COLO668 (cell line): ENCODE measurements around the gene ELMOD3.
"Not testable (repeated sequence)": the region's sequence is repeated elsewhere in the genome, so short reads cannot be mapped to it uniquely, and the experiment has no call there.

ENCODE experiments used
- DNase-seq: peaks from one replicate; lab custom pipeline; 2025; ENCODE audit not compliant: unreplicated experiment; lab: John Stamatoyannopoulos, UW

The ELMOD3 gene

GRCh38 chr2:85354286-85355072 lies at the start of gene ELMOD3, which contains the start of gene RETSAT:
ELMOD3 (plus strand) TSS chr2:85354769; CDS start chr2:85357199, 2,430 bp downstream.
RETSAT (minus strand) TSS chr2:85354528; CDS start chr2:85354507, 21 bp downstream.
- DNase-seq = peak; percentile 97

- DNase-seq = no peak
These were observed 47.1 kb upstream of the ELMOD3 start for GRCh38 chr2:85307527-85307897.

GRCh38 chr2:85308201-85308600 lies 46.4 kb upstream of the ELMOD3 start:
- no peak for DNase-seq

- DNase-seq = peak; percentile 45
These were observed 45.5 kb upstream of the ELMOD3 start for GRCh38 chr2:85308896-85309555.

GRCh38 chr2:85309699-85310321 lies 44.8 kb upstream of the ELMOD3 start:
- no peak for DNase-seq

GRCh38 chr2:85310330-85310729 lies 44.2 kb upstream of the ELMOD3 start:
- DNase-seq = no peak

- DNase-seq = no peak
These were observed 42.2 kb upstream of the ELMOD3 start for GRCh38 chr2:85312404-85312803.

GRCh38 chr2:85314884-85315242 lies 39.7 kb upstream of the ELMOD3 start:
- no peak for DNase-seq

GRCh38 chr2:85315921-85316320 lies 38.6 kb upstream of the ELMOD3 start:
- DNase-seq = not testable (repeated sequence)

GRCh38 chr2:85318222-85319074 lies 36.1 kb upstream of the ELMOD3 start:
- peak; percentile 13 for DNase-seq

GRCh38 chr2:85319796-85320195 lies 34.8 kb upstream of the ELMOD3 start:
- no peak for DNase-seq

GRCh38 chr2:85323351-85323987 lies 31.1 kb upstream of the ELMOD3 start:
- DNase-seq = no peak

- not testable (repeated sequence) for DNase-seq
These were observed 30.6 kb upstream of the ELMOD3 start for GRCh38 chr2:85323988-85324367.

- DNase-seq = no peak
These were observed 29.7 kb upstream of the ELMOD3 start for GRCh38 chr2:85324639-85325465.

GRCh38 chr2:85325466-85325811 lies 29.1 kb upstream of the ELMOD3 start:
- DNase-seq = no peak

GRCh38 chr2:85326406-85327159 lies 28.0 kb upstream of the ELMOD3 start:
- DNase-seq = peak; percentile 23

GRCh38 chr2:85327160-85327821 lies 27.3 kb upstream of the ELMOD3 start:
- DNase-seq = peak; percentile 40

GRCh38 chr2:85327822-85328617 lies 26.5 kb upstream of the ELMOD3 start, which contains the start of gene TGOLN2:
TGOLN2 (minus strand) TSS chr2:85327989; CDS start chr2:85327962, 27 bp downstream.
- peak; percentile 96 for DNase-seq
